Activated naive CD4-positive, alpha-beta T cell treated with anti-CD3 and anti-CD28 coated beads, Interleukin-2, amount 50 U/mL, for 16 hours (primary cell): ENCODE measurements around the gene TBCC.
"Not testable (repeated sequence)": the region's sequence is repeated elsewhere in the genome, so short reads cannot be mapped to it uniquely, and the experiment has no call there.

Experiments used
- DNase-seq: peaks from one replicate; pipeline ENCODE4 v3.0.0-alpha.2; 2020

Gene TBCC

DNA sequence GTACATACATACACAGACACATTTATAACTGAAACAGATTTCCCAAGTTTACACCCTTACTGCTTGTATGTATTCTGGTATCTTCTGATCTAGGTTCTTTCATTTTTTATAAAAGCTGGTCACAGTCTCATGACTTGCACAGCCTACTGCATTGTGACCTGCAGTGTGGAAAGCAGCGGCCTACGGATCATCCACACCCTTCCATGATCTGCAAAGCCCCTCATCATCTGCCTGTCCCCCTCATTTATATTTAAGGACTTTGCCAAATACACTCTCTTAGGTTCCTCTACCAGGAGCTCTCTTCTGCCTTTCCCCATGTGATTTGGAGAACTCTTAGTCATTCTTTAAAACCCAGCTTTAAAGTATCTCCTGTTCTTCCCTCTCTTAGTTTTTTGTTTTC is 23.9 kb upstream of the TBCC start:
- no peak for DNase-seq

DNA sequence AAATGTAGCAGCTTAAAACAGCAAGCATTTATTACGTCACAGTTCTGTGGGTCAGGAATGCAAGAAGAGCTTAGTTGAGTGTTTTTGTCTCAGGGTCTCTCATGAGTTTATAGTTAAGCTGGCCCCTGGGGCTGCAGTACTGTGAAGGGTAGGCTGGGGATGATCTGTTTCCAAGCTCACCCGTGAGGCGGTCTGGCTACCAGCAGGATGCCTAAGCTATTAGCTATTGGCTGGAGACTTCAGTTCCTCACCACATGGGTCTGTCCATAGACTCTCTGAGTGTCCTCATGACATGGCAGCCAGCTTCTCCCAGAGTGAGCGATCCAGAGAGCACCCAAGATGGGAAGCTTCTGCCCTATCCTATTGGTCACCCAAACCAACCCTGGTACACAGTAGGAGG is 23.1 kb upstream of the TBCC start:
- DNase-seq = no peak

DNA sequence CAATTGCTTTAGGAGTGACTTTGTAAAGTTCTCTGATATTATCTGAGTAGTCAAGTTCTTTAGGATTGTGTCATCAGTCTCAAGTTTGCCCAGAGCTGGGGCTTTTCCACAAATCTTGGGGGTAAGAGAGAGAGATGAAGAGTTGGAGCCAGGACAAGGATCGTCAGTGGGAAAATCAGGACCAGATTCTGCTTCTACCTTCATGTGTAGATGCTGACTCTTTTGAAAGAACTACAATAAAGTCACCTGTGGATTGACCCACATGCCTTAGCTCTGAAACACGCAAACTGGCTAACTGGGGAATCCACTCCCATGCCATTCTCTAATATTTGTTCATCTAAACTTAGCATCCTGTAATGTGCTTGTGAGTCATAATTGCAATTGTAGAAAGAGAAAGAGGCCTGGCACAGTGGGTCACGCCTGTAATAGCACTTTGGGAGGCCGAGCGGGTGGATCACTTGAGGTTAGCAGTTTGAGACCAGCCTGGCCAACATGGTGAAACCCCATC is 20.3 kb upstream of the TBCC start:
- DNase-seq = no peak

DNA sequence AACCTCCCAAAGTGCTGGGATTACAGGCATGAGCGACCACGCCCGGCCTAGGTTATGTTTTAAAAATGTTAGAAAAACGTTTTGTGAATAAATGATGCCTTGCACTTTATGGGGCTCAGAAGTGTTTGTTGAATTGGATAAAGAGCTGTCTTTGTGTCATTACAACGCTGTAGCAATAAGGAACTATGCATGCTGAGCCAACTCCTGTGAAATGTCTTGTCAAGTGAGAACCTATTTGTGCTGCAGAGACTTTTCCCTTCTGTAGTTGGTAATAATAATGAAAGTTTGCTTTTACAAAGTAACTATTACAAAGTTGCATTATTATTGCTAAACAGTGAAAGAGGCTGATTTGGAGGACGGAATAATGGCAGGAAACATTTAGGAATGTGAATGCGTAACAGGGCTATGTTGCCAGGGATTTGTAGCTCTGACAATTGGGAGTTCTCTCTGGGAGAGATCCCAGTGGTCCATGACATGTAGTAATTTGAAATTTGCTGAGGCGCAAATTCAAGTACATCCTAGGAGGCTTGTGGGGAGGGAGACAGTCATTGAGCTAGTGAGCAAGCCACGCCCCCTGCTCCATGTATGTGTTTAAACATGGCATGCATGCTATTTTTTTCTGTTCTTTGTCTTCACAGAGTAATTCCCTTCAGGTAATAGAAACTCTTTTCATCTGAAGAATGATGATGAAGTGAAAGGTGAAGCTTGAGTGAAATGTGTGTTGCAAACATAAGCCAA is 19.2 kb upstream of the TBCC start:
- no peak for DNase-seq

DNA sequence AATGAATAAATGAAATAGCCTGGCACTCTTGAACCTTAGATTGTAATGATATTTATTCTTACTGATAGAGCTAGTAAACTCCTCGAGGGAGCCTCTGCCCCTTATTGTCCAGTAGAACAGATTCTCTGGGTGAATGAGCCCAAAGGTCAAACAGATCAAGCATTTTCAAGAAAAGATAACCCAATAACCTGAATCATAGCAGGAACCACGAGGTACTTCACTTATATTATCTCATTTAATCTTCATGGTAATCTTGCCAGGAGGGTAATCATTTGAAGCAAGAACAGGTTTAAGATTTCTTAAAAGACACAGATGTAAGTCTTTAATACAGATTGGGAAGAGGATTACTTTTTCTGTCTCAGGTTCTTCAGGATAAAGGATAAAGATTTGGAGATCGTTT is 17.0 kb upstream of the TBCC start:
- no peak for DNase-seq

DNA sequence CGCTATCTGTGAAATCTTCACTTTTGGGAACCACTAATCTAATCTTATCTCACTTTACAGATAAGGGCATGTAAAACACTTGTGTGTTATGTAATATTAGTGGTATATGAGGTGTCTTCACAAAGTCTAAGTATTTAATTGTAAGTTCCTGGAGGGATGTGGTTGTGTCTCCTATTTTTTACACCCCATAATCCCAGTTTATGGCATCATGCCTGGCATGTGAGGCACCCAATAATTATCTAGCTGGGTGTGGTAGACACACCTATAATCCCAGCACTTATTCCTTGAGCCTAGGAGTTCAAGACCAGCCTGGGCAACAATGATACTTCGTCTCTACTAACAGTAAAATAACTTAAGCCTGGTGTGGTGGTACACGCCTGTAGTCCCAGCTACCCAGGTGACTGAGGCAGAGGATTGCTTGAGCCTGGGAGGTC is 16.5 kb upstream of the TBCC start:
- DNase-seq = no peak

DNA sequence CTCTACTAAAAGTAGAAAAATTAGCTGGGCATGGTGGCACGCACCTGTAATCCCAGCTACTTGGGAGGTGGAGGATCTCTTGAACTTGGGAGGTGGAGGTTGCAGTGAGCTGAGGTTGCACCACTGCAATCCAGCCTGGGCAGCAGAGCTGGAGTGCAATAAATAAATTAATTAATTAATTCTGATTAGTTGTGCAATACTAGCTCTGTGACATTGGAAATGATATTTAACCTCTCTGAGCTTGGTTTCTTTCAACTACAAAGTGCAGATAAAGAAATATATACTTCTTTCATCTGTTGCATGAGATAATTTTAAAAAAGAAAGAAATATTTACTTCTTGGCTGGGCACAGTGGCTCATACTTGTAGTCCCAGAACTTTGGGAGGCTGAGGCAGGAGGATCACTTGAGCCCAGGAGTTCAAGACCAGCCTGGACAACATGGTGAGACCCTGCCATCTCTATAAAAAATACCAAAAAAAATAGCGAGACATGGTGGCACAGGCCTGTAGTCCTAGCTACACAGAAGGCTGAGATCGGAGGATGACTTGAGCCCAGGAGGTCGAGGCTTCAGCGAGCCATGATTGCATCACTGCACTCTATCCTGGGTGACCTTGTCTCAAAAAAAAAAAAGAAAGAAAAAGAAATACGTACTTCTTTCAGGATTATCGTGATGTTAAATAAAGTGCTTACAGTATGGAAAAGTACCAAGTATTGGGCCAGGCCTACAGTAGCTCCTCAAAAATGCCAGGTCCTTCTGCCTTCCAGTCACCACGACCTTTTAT is 15.6 kb upstream of the TBCC start:
- DNase-seq = no peak

DNA sequence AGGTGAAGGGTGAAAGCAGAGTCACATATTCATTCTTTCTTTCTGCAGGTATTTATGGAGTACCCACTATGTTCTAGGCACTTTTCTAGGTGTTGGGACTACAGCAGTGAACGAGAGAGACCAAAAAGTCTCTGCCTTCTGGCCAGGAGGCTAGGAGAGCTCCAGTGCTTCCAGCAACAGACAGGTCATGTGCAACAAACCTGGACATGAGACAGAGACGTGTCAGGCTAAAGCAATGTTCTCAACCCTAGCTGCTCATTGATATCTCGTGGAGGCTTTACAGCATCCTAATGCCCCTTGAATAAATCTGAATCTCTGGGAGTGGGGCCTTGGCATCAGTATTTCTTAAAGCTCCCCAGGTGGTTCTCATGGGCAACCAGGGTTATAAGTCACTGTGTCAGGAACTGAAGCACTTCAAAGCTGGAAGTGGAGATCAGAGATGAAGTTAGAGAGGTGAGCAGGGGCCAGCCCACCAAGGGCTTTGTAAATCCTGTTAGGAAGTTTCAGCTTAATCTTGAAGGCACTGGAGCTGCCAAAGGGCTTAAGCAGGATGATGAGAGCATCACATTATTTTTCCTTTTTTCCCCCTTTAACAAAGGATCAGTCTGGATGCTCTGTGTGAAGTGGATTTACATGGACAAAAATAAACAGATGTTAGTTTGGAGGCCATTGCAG is 13.0 kb upstream of the TBCC start:
- DNase-seq = no peak

DNA sequence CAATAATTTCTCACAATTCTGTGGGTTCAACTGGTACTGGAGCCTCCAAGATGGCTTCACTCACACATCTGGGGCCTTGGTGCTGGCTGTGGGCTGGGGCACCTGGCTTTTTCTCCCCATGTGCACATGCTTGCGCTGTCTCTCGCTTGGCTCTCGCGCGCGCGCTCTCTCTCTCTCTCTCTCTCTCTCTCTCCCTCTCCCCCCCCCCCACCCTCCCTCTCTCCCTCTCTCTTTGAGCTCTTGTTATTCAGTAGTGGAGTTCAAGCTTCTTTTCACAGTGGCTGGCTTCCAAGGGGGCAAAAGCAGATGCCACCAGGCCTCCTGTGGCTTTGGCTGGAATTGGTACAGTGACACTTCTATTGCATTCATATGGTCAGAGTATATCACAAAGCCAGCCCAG is 10.8 kb upstream of the TBCC start:
- DNase-seq = no peak

DNA sequence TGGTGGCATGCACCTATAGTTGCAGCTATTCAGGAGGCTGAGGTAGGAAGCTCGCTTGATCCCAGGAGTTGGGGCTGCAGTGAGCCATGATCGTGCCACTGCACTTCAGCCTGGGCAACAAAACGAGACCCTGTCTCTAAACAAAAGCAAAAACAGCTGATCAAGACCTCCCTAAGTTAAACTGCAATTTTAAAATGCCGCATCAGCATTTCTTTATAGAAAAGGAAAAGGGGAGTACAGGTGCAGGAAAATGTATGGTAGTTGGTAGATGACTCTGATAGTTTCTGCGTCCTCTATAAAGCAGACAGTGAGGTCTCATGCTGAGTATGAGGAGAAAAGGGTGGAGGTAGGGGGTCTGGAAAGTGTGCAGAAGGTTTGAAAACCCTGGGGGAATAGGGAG is 8.9 kb upstream of the TBCC start:
- no peak for DNase-seq

DNA sequence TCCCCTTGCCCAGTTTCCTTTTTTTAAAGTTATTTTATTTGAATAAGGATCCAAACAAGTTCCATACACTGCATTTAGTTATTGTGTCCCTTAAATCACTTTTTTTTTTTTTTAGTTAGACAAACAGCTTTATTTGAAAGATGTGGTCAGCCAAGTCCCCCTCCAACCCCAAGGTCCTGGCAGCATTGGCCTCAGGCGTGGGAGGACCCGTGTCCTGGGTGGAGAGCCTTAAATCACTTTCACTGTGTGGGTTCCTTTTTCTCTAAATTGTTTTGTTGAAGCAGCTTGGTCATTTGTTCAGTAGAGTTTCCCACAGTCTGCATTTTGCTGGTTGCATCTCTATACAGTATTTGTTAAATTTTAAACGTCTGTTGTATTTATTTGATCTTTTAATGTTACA is 5.2 kb upstream of the TBCC start:
- DNase-seq = no peak

DNA sequence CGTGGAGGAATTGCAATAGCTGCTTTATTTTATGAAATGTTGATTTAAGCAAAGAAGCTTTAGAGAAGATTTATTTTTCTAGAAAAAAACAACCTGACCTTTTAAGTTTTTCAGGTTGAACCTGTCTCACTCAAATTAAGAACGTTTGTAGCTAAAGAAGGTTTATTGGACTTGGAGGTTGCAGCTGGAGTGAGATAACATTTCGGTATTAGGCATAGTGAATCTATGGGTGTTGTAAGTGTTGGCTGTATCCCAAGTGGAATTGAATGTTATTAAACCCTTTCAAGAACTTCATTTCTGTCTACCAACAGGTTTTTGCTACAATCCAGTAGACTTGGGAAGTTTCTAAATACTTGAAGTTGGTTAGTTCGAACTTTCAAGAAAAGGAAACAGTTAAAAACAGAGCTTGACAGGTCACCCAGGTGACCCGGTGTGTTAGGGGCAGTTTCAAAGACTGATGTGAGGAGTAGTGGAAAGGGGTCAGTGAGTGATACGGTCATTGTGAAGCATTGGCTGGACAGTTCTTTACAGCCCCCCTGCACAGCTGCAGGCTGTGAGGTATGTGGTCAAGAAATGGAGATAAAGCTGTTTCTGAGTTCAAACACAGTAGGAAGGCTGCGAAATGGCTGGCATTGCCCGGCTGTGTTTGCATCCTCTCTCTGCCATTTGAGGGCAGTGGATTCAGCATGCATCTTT is 2.4 kb upstream of the TBCC start:
- no peak for DNase-seq

DNA sequence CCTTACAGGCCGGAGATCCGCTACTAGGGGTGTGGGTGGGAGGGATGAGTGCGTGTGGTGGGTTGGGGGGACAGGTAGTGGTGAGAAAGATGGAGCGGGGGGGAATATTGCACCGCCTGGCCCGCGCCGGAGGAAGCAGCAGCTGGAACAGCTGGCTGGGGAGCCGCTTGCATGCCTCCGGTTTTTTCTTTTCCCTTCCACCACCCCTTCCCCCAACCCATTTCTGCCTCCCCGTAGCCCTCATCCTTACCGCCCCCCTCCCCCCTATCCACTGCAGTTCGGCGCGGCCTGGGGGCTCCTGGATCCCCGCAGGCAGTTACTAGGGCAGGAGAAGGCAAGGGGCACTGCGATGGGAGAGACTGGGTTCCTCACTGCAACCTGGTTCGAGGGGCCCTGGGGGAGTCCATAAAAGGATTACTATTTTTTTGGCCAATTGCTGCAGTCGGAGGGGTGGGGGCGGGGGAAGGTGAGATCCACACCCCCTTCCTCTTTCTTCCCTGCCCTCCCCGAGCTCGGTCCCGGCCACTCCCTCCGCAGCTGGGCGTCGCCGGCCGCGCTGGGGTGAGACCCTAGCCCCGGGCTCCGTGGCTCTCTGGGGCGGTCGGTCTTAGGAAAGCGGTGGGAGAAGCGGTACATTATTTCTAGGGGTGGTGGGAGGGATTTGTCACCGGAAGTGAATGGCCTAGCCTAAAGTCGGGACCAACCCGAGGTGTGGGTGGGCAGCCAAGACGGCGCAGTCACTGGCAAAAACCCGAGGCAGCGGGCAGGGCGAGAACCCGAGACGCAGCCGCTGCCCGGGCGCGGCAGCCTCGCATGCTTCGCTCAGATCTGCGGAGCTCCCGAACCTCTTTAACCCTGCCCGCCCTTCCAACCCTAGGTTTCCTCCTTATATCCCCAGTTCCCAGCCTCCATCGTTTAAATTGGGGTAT is 824 bp upstream of the TBCC start:
- DNase-seq = peak; percentile 76

DNA sequence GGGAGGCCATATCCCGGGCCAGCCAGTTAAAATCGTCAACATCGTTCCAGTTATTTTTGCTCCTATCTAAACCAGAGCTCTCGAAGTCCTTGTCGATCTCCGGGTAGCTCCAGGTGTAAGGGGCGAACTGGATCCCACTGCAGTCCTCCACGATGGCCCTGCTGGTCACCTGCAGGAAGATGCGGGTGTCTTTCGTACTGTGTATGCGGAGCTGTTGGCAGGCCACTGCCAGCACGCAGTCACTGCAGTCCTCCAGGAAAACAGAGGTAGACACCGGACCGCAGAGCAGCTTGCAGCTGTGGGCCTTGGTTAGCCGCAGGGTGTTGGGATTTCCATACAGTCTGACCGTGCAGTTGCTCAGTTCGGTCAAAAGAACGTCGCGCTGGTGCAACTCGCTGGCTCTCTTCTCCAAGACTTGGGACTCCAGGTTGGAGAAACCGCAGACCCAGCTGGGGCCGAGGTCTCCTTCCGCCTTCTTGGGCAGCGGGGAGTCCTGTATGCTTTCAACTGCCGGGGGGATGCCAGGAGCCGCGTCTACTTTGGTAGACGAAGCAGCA is 742 bp downstream of the TBCC start:
- peak; percentile 14 for DNase-seq

DNA sequence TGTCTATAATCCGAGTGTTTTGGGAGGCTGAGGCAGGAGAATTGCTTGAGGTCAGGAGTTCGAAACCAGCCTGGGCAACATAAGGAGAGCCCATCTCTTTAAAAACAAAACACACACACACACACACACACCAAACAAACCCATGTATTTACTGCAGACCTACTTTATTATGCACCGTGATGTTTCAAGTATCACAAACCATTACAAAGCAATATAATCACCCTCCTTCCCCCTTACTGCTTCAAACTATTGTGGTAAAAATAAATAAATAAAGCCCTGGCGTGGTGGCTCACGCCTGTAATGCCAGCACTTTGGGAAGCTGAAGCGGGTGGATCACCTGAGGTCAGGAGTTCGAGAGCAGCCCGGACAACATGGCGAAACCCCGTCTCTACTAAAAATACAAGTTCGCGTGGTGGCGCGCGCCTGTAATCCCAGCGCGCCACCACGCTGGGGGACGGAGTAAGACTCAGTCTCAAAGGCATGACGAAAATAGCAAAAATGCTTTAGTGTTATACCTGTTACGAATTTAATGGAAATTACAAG is 1.5 kb downstream of the TBCC start:
- no peak for DNase-seq

DNA sequence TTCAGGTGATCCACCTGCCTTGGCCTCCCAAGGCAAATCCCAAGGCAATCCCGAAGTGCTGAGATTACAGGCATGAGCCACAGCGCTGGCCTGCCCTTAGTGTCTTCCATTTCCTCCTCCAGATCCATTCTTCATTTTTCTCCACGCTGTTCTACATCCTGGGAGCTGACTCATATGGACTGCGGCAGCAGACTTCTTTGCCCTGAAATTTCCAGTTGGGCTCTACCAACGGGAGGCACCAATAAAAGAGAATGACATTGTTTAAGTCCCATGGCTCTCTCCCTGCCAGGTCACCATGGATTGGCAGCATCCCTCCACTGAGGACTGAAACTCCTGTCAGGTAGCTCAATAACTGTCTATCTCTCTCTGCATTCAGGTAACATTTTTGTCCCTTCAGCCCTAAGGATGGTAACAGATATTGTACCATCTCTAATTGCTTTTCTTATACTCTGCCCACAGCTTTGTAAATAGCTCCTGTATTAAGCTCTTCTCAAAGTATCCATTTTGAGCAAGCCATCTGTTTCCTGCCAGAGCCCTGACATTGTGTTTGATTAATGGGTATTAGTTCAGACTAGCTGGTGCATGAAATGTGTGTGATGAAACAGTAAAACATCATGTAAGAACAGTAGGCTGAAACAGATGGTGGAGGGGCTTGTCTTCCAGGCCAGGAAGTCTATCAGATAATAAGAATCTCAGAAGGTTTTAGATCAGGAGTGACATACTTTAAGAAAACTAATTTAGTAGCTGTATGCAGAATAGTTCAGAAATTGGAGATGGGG is 3.6 kb downstream of the TBCC start:
- DNase-seq = no peak

DNA sequence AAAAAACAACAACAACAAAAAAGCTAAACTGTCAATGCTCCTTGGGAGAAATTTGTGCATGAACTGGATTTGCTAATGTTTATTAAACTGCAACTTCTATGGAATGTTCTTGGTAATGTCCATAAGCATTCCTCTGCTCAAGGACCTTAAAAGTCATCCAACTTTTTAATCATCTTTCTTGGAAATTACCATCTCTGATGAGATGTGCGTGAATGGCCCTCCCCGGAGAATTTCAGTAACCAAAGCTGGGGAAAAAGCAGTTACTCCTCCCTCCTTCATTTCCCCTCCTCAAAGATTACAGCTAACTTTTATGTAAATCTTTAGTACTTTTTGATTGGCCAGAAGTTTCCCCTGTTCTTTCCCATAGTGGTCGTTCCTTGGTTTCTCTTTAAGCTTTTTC is 5.2 kb downstream of the TBCC start:
- DNase-seq = no peak

DNA sequence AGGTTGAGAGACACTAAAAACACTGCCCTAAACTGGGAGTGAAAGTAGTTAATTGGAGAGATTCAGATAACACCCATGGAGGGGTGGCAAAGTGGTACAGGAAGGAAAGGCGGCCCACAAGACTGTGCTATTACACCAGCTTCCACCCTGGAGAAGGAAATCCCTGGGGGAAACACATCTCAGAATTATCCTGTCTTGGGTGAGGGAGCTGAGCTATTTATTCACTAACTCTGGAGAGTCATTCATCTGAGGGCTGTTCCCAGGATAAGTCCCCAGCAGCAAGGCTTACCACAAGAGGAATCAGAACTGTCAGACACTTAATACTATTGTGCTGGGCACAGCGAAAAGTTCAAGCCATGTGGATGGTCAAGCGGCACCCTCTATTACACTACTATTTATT is 9.9 kb downstream of the TBCC start:
- DNase-seq = no peak

DNA sequence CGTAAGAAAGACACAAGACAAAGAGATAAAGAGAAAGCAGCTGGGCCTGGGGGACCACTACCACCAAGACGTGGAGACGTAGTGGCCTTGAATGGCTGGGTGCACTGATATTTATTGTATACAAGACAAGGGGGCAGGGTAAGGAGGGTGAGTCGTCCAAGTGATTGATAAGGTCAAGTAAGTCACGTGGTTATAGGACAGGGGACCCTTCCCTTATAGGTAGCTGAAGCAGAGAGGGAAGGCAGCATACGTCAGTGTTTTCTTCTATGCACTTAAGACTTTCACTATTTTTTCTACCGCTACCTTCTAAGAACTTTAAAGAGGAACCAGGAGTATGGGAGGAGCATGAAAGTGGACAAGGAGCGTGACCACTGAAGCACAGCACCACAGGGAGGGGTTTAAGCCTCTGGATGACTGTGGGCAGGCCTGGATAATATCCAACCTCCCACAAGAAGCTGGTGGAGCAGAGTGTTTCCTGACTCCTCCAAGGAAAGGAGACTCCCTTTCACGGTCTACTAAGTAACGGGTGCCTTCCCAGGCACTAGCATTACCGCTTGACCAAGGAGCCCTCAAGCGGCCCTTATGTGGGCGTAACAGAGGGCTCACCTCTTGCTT is 11.9 kb downstream of the TBCC start:
- not testable (repeated sequence) for DNase-seq

DNA sequence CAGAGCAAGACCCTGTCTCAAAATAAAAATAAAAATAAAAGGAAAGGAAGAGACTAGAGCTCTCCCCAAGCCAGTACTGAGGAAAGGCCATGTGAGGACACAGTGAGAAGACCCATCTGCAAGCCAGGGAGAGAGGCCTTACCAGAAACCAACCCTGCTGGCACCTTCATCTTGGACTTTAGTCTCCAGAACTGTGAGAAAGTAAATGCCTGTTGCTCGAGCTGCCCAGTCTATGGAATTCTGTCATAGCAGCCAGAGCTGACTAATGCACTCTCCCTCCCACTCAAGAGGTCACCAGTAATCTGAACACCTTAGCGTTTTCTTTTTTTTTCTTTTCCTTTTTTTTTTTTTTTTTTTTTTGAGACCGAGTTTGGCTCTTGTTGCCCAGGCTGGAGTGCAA is 16.2 kb downstream of the TBCC start:
- no peak for DNase-seq
